Body of pancreas (tissue), 4 donors: ENCODE measurements around the gene CENPW. TPM values are rescaled to one million over a fixed set of nuclear protein-coding genes. Genes with fewer than 3 reads are reported as not detected.

Source experiments
- ATAC-seq: fragments of 150-250 bp; one replicate; pipeline ENCODE4 v1.9.1; 2016
- DNase-seq, 4 donors: peaks; one replicate each; pipeline ENCODE4 v3.0.0-alpha.2; 2019
- H3K27ac ChIP-seq, 4 donors: fragments of 200-600 bp; sonication (generic); 1 replicate in 3 of 4; 2 replicates in 1 of 4; pipeline versions ENCODE4 v1.5.1 to v1.6.1; 2016 to 2019; ENCODE audit warnings: mild to moderate bottlenecking in 1 of 4, mixed read lengths in 1 of 4, moderate library complexity in 1 of 4
- H3K27me3 ChIP-seq, 2 donors: fragments of 200-600 bp; sonication (generic); one replicate each; pipeline ENCODE4 v1.6.0; 2016; ENCODE audit warnings: mild to moderate bottlenecking in 1 of 2
- H3K36me3 ChIP-seq, 2 donors: fragments of 200-600 bp; sonication (generic); replicated peaks in 1 of 2; 2 replicates each; pipeline ENCODE4 v1.5.1; 2016; ENCODE audit warnings: low read depth in 2 of 2; ENCODE audit not compliant: insufficient read depth in 1 of 2
- H3K4me1 ChIP-seq: fragments of 200-600 bp; sonication (generic); one replicate; pipeline ENCODE4 v1.6.0; 2016
- H3K4me3 ChIP-seq, 2 donors: fragments of 200-600 bp; sonication (generic); 1 replicate in 1 of 2; 2 replicates in 1 of 2; pipeline ENCODE4 v1.5.1; 2016 to 2019
- H3K9me3 ChIP-seq, 3 donors: fragments of 200-600 bp; sonication (generic); 1 replicate in 2 of 3; 2 replicates in 1 of 3; pipeline ENCODE4 v1.5.1; 2016
- POLR2A ChIP-seq, 3 donors: fragments of 450-650 bp; IDR thresholded peaks; one replicate each; pipeline ENCODE4 v1.6.1; 2016; ENCODE audit warnings: antibody characterized with exemption in 3 of 3, mild to moderate bottlenecking in 2 of 3
- WGBS, 2 donors: methylation state at CpG; one replicate each; pipeline ENCODE4 v1.1.5; 2017; 5-methylcytosine and 5-hydroxymethylcytosine counted together
- intact Hi-C: fragments of 100-400 bp; cut with DNase I; formaldehyde crosslinking; loops from one replicate; pipeline ENCODE4 v1.15.1; 2023
- total RNA-seq, 2 donors: library from RNA; depleted of rRNA; stranded (reverse); fragments of >200 nt; gene quantifications; one replicate each; pipeline ENCODE4 v1.1.0, GENCODE V29; 2016
- TF ChIP-seq, protein P1 (sequence below), 7 experiments: fragments of 450-650 bp in 4 of 7; fragments of 200-600 bp in 3 of 7; sonication (generic) in 3 of 7; IDR thresholded peaks; one replicate each; pipeline ENCODE4 v1.5.1; 2016 to 2019; ENCODE audit warnings: antibody characterized with exemption in 7 of 7

The CENPW gene
- total RNA-seq, 2 donors from 2014 or later: not detected

- Histone ChIP-seq H3K36me3 (no peaks in the 10 kb centered on the region), H3K4me3 (no peak overlapping the region), H3K27ac (no peak overlapping the region), H3K27me3 (no peaks in the 10 kb centered on the region), H3K4me1 (no peaks in the 10 kb centered on the region), H3K9me3 (no peaks in the 10 kb centered on the region)
- WGBS, 2 donors: 64 to 65% methylated on average over 1 of the region's 1 CpG
- TF ChIP-seq, protein P1, sequence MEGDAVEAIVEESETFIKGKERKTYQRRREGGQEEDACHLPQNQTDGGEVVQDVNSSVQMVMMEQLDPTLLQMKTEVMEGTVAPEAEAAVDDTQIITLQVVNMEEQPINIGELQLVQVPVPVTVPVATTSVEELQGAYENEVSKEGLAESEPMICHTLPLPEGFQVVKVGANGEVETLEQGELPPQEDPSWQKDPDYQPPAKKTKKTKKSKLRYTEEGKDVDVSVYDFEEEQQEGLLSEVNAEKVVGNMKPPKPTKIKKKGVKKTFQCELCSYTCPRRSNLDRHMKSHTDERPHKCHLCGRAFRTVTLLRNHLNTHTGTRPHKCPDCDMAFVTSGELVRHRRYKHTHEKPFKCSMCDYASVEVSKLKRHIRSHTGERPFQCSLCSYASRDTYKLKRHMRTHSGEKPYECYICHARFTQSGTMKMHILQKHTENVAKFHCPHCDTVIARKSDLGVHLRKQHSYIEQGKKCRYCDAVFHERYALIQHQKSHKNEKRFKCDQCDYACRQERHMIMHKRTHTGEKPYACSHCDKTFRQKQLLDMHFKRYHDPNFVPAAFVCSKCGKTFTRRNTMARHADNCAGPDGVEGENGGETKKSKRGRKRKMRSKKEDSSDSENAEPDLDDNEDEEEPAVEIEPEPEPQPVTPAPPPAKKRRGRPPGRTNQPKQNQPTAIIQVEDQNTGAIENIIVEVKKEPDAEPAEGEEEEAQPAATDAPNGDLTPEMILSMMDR (IDR thresholded peaks at IDR 0.05): no peak
- TF ChIP-seq POLR2A (IDR thresholded peaks at IDR 0.05): no peak
- no peak for ATAC-seq
- no peak for DNase-seq
- intact Hi-C loops: no loop called here
Observed at GRCh38 chr6:126318797-126319196, 21.1 kb upstream of the CENPW start.

GRCh38 chr6:126333729-126334128 lies 6.2 kb upstream of the CENPW start:
- DNase-seq (no peak), ATAC-seq (no peak)
- Histone ChIP-seq H3K9me3 (no peaks in the 10 kb centered on the region), H3K4me1 (no peaks in the 10 kb centered on the region), H3K36me3 (no peaks in the 10 kb centered on the region), H3K4me3 (no peak overlapping the region), H3K27me3 (no peaks in the 10 kb centered on the region), H3K27ac (no peak overlapping the region)
- 79 to 84% methylated on average over 2 of the region's 2 CpGs for WGBS, 2 donors
- intact Hi-C loops: no loop called here
- TF ChIP-seq, protein P1 (IDR thresholded peaks at IDR 0.05): no peak
- no peak for TF ChIP-seq POLR2A (IDR thresholded peaks at IDR 0.05)

GRCh38 chr6:126335210-126335609 lies 4.7 kb upstream of the CENPW start:
- no peak for DNase-seq
- WGBS, 2 donors: 38 to 45% methylated on average over 3 of the region's 3 CpGs
- H3K27me3 ChIP-seq: no peaks in the 10 kb centered on the region
- no peaks in the 10 kb centered on the region for H3K36me3 ChIP-seq
- H3K27ac ChIP-seq: no peak overlapping the region
- intact Hi-C loops: no loop called here
- no peak for ATAC-seq
- TF ChIP-seq POLR2A (IDR thresholded peaks at IDR 0.05): no peak
- TF ChIP-seq, protein P1 (IDR thresholded peaks at IDR 0.05): no peak
- H3K4me3 ChIP-seq: no peak overlapping the region
- H3K4me1 ChIP-seq: no peaks in the 10 kb centered on the region
- no peaks in the 10 kb centered on the region for H3K9me3 ChIP-seq

GRCh38 chr6:126337323-126337722 lies 2.6 kb upstream of the CENPW start:
- ATAC-seq (no peak), DNase-seq (peak in 1 of 4 donors; percentile 39)
- no peak overlapping the region for H3K4me3 ChIP-seq
- H3K4me1 ChIP-seq: peaks cover 12% of the 10 kb centered on the region
- TF ChIP-seq, protein P1 (IDR thresholded peaks at IDR 0.05): no peak
- TF ChIP-seq POLR2A (IDR thresholded peaks at IDR 0.05): no peak
- no peak overlapping the region for H3K27ac ChIP-seq
- no peaks in the 10 kb centered on the region for H3K9me3 ChIP-seq
- 56 to 57% methylated on average over 3 of the region's 3 CpGs for WGBS, 2 donors
- H3K27me3 ChIP-seq: no peaks in the 10 kb centered on the region
- intact Hi-C loops: no loop called here
- H3K36me3 ChIP-seq: no peaks in the 10 kb centered on the region

DNA sequence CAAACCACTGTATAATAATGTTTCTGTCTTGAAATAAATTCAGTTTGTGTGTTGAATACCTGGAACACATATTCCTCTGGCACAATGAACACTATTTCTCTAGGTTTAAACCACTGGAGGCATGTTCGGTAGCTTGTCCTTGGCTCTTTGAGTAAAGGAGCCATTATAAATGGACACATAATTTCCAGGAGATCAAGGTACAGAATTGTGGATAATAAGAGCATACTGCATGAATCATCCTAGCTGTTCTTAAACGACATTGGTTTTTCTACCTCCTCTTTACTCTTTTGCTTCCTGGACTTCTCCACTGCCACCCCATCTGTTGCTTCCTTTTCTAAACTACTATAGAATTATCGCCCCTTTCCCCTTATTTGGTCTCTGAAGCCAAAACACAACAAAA lies 1.2 kb downstream of the CENPW start:
- 51% methylated on average over 3 of the region's 3 CpGs for WGBS, 2 donors
- H3K9me3 ChIP-seq: no peaks in the 10 kb centered on the region
- no peak overlapping the region for H3K4me3 ChIP-seq
- DNase-seq: no peak
- no peak for ATAC-seq
- no peak overlapping the region for H3K27ac ChIP-seq
- intact Hi-C loops: no loop called here
- peaks cover 12% of the 10 kb centered on the region for H3K4me1 ChIP-seq
- no peaks in the 10 kb centered on the region for H3K36me3 ChIP-seq
- H3K27me3 ChIP-seq: no peaks in the 10 kb centered on the region
- TF ChIP-seq POLR2A (IDR thresholded peaks at IDR 0.05): no peak
- TF ChIP-seq, protein P1 (IDR thresholded peaks at IDR 0.05): no peak
